SU-DHL-6 (cell line): ENCODE data around the gene VPS37C.

Experiments used
- CTCF ChIP-seq: fragments of 200-600 bp; sonication (generic); IDR thresholded peaks from one replicate; pipeline ENCODE4 v1.5.1; 2017; ENCODE audit warnings: antibody characterized with exemption, mild to moderate bottlenecking, low read length, moderate library complexity; ENCODE audit not compliant: insufficient read depth, poor library complexity, severe bottlenecking
- EZH2phosphoT487 ChIP-seq: fragments of 200-600 bp; sonication (generic), shearing (Covaris generic); conservative IDR thresholded peaks from 2 replicates; pipeline ENCODE4 v1.6.1; 2018; ENCODE audit warnings: mild to moderate bottlenecking, antibody characterized with exemption, low read length, moderate library complexity, mixed read lengths

GRCh38 chr11:61115498-61116224 lies 45.6 kb downstream of the VPS37C start:
- no peak for TF ChIP-seq CTCF
- no peak for TF ChIP-seq EZH2phosphoT487
